Activated effector memory CD4-positive, alpha-beta T cell treated with Interleukin-2 at 50 U/mL for 16 hours (primary cell): ENCODE results near the gene CREB5.

Experiments used
- DNase-seq: peaks from one replicate; pipeline ENCODE4 v3.0.0-alpha.2; 2020

The CREB5 gene

DNA sequence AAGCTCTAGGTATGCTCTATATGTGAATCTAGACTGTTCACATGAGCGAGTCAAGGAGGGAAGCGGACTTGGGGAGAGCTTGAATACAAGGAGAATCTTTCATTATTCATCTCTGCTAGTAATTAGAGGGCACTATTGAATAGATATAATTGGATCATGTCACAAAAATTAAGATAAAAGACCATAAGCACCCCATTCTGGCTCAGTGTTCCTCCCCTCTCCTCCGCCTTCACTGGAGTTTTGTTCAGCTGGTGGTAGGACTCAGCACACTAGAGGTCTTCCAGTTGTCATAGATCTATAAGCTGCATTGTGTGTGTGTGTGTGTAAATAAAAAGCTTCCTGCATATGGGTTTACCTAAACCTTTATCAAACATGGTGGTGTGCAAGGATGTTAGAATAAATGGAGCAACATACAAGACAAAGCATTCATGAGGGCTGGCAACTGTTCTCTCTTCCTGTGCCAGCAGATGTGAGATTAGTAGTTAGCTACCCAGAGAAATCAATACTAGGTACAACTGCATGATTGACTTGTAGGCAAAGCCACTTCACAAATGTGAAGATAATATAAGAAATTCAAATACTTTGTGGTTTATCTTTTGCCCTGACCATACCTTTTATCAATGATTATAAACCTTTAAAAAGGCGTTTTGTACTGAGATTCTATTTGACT lies 142.6 kb downstream of the CREB5 start:
- no peak for DNase-seq

DNA sequence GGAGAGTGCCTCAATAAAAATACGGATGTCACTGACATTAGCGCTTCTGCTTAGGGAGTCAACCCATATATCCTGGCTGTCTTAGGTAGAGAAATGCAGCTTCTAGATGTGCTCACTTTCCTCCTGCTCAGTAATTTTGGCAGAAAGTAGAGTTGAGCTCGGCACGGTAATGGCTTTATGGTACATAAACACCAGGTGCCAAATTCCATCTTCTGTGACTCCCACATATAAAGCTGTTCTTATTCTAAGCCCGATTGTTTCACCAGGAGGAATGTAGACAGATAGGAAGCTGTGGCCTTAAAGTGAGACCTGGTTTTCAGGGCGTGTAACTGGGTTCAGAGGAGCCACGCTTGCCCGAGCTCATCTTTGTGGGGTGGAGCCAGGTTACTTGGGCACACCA lies 143.7 kb downstream of the CREB5 start:
- no peak for DNase-seq

DNA sequence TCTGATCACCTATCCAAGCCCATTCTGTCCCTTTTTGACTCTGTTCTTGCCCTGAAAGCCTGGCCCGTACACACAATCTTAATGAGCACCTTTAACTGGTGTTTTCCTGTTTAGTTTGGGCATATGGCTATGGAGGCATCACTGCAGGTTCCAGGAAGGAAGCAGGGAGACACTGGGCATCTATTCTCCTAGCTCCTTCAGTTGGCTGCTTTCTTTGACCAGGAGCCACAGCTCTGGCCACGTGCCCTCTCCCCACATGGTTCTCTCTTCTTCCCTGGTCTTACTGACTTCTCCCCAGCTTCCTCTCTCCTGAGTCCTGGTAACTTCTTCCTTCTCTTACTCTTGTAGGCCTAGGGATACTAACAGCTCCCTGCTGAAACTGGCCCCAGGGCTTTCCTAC lies 144.4 kb downstream of the CREB5 start:
- DNase-seq, result no peak

DNA sequence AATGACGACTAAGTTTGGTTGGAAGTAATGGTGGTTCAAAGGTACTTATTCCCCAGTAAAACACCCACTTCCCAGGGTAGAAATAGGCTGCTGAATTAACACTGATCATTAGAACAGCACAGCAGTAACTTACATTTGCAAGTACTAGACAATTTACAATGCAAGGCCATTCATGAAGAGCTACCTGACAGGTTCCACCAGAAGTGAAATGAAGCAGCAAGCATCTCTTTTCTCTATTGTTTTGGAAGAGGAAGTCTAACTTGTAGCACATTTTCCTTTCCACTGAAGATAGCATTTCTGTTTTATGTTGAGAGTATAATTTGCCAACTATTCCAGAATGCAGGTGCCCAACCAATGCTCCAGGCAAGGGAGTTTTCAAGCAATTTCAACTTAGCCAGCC lies 145.9 kb downstream of the CREB5 start:
- no peak for DNase-seq

DNA sequence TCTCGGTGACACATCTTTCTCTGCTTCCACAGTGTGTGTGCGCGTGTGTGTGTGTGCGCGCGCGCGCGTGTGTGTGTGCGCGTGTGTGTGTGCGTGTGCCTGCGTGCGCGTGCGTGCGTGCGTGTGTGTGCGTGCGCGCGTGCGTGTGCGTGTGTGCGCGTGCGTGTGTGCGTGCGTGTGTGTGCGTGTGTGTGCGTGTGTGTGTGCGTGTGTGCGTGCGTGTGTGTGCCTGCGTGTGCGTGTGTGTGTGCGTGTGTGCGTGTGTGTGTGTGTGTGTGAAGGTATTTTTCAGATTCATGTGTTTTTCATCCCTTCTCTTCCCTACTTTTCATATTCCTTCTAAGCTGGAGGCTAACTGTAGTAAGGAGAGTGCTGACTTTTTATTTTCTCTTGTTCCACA lies 148.4 kb downstream of the CREB5 start:
- DNase-seq, result no peak

DNA sequence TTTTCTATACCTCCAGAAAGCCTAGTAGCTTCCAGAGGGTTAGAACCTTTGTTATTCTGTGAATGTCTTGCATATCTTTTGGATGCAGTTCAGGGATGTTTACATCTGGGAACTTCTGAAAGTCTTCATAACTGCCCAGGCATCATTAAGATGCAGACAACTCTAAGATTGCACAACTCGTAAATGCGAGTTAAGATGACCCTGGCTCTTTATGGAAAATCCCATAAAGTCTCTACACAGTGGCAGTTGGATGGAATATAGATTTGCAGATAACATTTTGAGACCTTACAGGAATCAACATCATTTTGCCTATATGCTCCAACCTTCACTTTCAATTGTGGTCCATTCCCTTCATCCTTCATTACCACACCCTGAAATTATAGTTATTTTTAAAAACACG lies 151.7 kb downstream of the CREB5 start:
- DNase-seq, result no peak

DNA sequence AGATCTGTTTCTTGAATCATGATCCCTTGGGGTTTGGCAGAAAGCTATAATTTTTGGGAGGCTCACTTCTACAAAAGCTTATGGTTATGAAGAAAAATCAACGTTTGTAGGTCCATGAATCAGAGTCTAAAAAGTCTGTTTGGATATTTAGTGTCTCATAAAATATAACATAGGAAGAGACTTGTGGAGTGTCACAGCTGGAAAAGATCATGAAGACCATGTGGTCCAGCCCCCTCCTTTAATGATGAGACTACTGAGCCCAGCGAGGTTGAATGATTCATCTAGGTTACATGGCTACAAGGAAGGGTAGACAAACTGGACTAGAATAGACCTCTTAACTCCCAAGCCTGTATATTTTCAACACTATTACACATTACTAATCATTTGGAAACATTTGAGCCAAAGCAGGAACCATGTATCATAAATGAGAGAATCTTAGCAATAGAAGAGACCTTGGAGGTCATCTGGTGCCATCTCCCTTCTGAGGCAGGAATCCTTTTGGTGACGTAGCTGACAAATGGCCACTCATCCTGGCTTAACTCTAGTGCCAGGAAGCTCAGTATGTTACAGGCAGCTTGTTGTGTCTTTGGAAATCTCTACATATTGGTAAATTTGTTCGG lies 152.5 kb downstream of the CREB5 start:
- DNase-seq, result no peak

DNA sequence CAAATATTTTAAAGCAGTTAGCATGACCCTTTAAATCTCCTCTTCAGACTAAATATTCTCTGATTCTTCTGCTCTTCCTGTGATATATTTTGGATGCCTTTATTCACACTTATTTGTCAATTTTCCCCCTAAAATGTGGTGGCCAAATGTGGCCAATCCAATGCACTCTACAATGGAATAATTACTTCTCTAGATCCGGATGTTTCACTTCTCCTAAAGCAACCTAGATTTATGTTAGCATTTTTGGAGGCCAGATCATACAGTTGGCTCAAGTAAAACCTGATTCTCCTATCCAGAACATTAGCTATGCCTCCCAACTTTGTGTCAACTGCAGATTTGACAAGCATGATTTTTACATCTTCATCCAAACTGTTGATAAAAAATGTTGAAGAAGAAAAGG lies 153.7 kb downstream of the CREB5 start:
- DNase-seq, result no peak

DNA sequence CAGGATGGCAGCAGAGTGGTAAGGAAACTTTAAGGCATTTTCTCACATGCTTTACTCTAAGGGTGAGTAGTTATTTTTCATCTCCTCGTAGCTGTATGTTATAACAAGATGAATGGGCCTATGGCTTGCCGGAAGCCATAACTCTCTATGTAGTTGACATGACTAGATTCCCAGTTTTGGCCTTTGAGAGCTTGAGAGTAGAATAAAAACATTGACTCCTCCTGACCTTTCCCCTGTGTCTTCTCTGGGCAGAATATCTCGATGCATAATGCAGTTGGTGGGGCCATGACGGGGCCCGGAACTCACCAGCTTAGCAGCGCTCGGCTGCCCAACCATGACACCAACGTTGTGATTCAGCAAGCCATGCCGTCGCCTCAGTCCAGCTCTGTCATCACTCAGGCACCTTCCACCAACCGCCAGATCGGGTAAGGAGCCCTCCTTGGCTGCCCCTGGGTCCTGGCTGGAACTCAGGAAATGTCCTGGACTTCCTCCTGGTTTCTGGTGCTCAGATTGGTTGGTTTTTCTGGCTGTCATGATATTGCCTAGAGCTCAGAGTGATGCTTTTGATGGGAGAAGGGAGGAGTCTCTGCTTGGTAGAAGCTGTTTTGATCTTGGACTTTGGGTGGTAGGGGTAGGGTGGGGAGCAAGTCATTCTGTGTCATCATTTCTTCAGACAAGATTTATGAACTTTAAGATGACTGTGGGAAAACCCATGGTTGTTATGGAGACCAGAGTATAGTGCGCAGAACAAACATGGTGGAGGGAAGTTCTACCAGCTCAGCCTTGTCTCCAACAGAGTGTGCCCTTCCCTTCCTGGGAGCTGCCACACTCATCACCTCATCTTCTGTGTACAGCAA lies 158.0 kb downstream of the CREB5 start:
- DNase-seq, result no peak

DNA sequence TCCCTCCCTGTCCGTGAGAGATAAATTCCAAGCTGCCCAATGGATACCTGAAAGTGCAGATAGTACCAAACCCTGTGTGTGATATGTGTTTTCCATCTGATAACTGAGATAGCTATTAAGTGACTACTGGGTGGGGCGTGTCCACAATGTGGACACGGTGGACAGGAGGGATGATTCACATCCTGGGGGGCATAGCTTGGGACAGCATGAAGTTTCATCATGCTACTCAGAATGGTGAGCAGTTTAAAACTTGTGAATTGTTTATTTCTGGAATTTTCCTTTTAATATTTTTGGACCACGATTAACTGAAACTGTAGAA lies 158.6 kb downstream of the CREB5 start:
- DNase-seq, result no peak

DNA sequence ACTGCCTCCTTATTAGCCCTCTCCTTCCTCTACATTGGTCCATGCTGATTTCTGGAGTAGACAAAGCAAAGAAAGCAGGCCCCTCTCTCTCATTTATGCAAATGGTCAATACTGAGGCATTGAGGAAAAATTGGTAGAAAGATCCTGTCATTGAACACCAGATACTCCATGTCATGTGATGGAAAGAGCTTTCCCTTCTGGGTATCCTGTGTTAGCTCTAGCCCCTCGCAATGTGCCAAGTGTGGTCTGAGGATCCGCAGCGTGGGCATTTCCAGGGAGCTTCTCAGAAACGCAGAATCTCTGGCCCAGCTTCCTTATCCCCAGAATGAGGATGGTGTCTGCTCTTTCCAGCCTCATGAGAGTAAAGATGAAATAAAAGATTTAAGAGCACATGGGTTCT lies 159.1 kb downstream of the CREB5 start:
- no peak for DNase-seq

DNA sequence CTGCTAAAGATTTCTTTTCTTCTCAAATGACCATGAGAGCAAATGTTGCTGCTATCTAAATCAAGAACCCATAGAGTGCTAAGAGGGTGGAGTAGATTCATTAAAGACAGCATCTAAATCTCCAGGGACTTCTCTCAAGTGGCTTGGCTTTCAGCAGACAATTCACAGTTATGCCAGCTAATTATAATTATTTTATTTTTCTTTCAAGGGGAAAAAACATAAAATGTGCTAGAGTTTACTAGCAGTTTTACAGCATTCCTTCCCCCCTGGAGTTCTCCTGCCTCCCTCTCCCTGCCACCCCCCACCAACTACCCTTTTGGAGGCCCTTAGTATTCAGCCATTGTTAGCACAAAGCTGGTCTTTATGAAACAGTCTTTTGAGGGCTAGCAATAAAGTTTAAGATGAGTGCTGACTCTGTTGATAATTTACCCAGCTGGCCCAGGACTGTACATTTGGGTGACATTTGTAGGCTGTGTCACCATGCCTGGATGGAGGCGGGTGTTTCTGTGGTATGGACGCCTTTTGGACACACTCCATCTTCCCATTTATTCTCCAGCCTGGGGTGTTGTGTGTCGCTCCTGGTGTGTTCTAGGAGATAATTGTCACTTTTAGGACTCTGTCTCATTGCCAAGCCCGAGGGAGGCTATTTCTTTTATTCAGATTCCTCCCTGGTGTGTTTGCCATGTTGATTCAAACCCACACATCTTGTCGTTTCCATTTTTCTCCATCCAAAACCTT lies 160.2 kb downstream of the CREB5 start:
- no peak for DNase-seq

DNA sequence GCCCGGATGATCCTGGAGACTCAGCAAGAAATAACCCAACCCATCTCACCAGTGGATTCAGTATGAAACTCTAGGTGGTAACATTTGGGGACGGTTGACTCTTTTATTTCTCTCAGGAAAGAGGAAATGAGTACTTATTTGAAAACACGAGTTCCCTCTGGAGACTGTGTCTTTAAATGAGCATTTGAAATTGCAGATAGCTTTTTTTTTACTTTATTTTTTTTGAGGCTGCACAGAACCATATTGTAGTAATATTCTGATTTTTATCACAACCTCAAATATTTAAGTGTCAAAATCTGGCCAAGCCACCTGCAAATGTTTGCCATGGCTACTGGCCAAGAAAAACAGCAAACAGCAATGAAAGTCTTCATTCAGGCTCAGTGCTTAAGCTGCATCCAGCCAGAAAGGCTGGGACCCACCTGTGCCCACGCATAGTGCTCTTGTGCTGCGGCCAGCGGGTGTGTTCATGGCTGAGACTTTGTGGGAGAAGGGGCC lies 160.8 kb downstream of the CREB5 start:
- no peak for DNase-seq

DNA sequence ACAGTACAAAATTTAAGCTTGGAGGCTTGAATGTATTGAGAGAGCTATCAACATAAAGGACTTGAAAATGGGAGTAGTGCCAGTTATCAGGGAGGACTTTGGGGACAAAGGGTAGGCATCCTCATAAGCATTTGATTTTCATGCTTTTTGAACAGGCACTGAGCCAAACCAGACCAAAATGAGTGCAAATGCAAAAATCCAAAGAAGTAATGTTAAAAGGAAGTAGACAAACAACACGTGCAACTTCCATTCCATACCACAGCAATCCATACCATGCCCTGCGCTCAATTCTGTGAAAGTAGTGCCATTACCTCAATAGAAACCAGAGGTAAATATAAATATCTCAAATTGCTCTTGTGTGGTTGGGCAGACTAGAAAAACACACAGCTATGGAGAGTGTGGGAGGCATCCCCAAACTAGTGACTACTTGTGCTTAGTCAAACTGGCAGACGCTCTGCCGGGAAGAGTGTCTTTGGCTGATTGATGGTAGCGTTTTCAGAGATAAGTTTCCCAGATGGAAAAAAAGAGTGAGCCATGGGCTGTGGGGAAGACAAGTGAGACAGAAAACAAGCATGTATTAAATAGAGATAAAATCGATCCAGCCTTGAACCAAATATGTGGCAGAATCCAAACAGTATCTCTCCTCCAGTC lies 161.5 kb downstream of the CREB5 start:
- no peak for DNase-seq

DNA sequence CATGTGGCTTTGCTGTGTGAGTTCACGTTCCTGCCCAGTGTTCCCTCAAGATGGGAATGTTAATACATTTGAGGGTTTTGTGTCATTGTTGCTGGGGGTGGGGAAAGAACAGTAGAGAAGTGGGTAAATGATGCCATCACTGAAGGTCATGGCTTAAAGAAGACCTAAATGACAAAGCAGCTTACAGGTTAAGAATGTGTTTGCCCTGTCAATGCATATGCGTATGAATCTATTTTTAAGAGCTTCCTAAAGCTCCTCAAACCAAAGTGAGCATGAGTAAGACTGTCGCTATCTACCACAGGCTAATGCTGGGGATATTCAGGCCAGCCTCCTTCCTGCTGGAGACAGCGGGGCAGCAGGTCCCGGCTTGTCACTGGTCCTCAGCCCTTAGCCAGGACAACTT lies 162.9 kb downstream of the CREB5 start:
- DNase-seq, result no peak

DNA sequence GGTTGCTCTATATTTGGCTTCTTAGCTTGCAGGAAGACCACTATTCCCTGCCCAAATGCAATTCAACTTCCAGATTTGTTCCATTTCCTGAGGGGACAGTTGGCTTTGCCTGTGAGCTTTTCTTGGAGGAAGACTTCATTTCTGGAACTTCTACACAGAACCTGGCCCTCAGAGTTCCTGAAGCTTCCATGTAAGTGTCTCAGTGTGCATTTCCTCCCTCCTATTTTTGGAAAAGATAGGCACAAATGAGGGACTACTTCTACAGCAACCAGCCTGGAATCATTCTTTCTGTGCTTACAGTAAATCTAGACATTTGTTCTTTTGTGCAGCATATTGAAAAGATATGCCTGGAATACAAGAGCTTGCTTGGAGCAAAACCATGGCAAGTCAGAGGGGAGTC lies 164.3 kb downstream of the CREB5 start:
- no peak for DNase-seq

DNA sequence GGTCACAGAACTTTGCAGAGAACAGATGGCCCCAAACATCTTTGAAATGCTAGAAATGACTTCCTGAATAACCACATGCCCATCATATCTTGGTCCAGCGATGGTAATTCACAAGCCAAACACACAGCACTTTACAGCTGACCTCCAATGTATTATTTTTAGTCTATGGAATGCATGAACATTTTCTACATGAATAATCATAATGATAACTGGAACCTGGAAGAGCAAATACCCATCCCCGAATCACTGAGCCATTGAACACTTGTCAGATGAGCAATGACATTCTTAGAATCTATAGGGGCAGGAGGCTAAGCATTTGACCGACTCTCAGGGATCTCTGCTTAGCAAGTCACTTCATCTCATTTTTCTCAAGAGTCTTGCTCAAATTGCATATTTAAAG lies 167.3 kb downstream of the CREB5 start:
- DNase-seq, result no peak

DNA sequence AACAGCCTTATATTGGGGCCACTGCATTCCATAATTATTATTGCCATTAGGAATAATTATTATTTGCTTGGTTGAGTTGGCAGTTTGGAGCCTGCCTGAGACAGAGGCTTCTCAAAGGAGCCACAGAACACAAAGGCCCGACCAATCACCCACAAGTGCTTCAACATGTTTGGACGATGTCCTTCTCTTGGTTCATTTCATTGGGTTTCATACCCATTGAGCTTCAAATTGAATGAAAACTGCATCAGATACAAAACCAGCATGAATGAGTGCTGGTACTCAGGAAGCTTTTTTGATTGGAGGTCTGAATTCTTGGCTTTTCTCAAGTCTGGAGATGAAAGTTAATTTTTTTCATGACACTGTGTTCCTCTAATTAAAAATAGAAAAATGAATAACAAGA lies 168.3 kb downstream of the CREB5 start:
- DNase-seq, result no peak

DNA sequence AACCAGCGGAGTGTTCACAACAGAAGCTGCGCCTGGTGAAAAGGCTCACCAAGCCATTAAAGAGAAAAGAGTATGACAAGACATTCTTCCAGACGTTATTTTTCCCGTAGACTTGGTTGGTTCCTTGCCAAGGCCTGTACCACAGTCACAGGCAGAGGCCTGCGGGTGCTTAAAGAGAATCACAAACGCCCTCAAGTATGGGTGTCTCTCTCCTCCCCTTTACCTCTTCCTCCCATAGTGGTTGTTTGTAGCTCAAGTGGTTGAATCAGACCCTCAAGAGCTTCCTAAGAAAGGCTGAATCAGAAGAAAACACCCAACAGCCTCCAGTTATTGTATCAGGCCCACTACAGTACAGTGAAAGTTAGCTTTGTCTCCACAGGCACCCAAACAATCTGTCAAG lies 169.0 kb downstream of the CREB5 start:
- DNase-seq, result no peak

DNA sequence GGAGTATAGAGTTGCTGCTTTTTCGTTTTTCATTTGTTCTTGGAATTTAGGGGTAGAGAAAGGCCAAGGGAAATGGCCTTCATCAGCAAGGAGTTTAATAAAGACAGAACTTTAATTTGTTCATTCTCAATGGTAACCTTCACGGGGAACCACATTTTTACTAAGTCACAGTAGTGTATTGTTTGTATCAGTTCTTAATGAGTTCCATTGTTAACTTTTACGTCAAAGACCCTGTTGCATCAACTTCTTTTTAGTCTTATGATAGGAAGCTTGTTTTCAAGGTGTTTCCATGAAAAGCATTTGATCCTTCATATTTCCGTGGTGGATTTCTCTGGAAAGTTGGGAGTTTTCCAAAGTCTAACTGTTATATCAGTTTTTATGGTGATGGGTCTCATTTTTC lies 169.9 kb downstream of the CREB5 start:
- no peak for DNase-seq

DNA sequence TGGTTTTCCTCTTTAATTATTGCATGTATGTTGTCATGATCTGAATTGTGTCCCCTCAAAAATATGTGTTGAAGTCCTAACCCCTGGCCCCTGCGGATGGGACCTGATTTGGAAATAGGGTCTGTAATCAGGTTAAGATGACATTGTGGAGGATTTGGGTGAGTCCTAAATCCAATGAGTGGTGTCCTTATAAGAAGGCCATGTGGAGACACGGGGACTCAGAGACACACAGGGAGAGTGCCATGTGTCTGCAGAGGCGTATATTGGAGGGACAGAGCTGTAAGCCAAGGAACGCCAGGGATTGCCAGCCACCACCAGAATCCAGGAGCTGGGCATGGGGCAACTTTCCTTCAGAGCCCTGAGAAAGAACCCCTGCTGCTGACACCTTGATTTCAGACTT lies 171.9 kb downstream of the CREB5 start:
- DNase-seq, result no peak

DNA sequence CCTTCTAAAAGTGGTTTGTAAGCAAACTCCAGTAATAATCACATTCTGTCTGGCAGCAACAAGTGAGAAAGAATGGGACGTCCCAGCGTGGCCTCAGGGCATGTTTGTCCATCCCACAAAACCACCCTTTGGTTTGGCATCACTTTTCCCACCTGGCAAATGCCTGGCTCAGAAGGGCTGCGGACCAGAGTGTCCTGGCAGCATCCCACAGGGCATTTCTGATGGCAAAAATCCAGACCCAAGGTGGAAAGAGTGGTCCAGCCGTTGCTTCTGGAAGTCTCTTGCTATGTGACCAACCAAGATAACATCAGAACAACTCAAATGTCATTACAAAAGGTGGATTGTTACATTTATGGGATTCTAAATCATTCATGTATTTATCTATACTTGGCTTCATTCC lies 174.4 kb downstream of the CREB5 start:
- DNase-seq, result no peak

DNA sequence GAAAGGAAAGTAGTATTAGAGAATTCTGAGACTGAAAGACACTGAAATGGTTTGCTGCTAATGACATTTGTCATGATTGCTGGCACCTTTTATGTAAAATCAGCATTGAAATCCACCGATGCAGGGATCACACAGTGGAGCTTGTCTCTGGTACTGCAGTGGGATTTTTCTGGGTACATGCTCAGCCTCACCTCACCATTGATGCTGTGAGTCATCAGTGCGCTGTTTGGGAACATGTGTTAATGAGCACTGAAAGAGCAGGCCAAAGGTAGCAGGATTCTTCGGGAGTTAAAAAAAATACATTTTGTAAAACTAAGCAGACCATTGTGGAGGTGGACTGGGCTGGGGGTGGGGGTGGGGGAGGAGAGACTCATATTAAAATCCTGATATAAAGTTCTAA lies 174.9 kb downstream of the CREB5 start:
- DNase-seq, result no peak
